Prostate gland (tissue), 2 donors: Measurements from ENCODE around the gene SHROOM2. TPM values are rescaled to one million over a fixed set of nuclear protein-coding genes. Genes with fewer than 3 reads are reported as not detected.

ENCODE experiments used
- DNase-seq: peaks from one replicate; pipeline ENCODE4 v3.0.0-alpha.2; 2019; ENCODE audit warnings: low spot score
- H3K27ac ChIP-seq, 2 donors: fragments of 200-600 bp; sonication (generic); 2 replicates each; pipeline ENCODE4 v1.5.1; 2017 to 2019
- H3K27me3 ChIP-seq: fragments of 200-600 bp; sonication (generic); replicated peaks from 2 replicates; pipeline ENCODE4 v1.5.1; 2019; ENCODE audit not compliant: insufficient read depth
- H3K36me3 ChIP-seq, 2 donors: fragments of 200-600 bp; sonication (generic); 1 replicate in 1 of 2; 2 replicates in 1 of 2; pipeline versions ENCODE4 v1.5.1 to v1.8.1; 2017 to 2019
- H3K4me1 ChIP-seq: fragments of 200-600 bp; sonication (generic); replicated peaks from 2 replicates; pipeline ENCODE4 v1.5.1; 2019
- H3K4me3 ChIP-seq, 2 donors: fragments of 200-600 bp; sonication (generic); 2 replicates each; pipeline ENCODE4 v1.5.1; 2017 to 2019
- H3K9me3 ChIP-seq: fragments of 200-600 bp; sonication (generic); 2 replicates; pipeline ENCODE4 v1.5.1; 2017
- CTCF ChIP-seq, 4 experiments: fragments of 200-600 bp in 2 of 4; fragments of 450-650 bp in 2 of 4; sonication (generic) in 2 of 4; IDR thresholded peaks; 1 replicate in 3 of 4; 2 replicates in 1 of 4; pipeline ENCODE4 v1.5.1; 2016 to 2019; ENCODE audit warnings: antibody characterized with exemption in 4 of 4, mild to moderate bottlenecking in 2 of 4, moderate library complexity in 2 of 4
- POLR2A ChIP-seq: fragments of 450-650 bp; IDR thresholded peaks from one replicate; pipeline ENCODE4 v1.6.1; 2016; ENCODE audit warnings: antibody characterized with exemption, mild to moderate bottlenecking
- POLR2AphosphoS5 ChIP-seq: sonication (generic); formaldehyde crosslinking; IDR thresholded peaks from one replicate; pipeline ENCODE4 v1.6.1; 2017; ENCODE audit warnings: antibody characterized with exemption
- WGBS: methylation state at CpG from one replicate; pipeline ENCODE4 v1.1.5; 2018; 5-methylcytosine and 5-hydroxymethylcytosine counted together
- intact Hi-C: fragments of 100-400 bp; cut with DNase I; formaldehyde crosslinking; loops from one replicate; pipeline ENCODE4 v1.14.2; 2022
- total RNA-seq, 2 donors: library from RNA; depleted of rRNA; stranded (reverse); fragments of >200 nt; gene quantifications; one replicate each; pipeline ENCODE4 v1.1.0, GENCODE V29; 2016

The SHROOM2 gene
- total RNA-seq, 2 donors from 2014 or later: 36.8 to 71.3 TPM

GRCh38 chrX:9903146-9903545 is 116.9 kb downstream of the SHROOM2 start:
- Histone ChIP-seq H3K4me1 (no peaks in the 10 kb centered on the region), H3K9me3 (no peaks in the 10 kb centered on the region), H3K4me3 (no peak overlapping the region), H3K27ac (no peak overlapping the region), H3K27me3 (no peaks in the 10 kb centered on the region), H3K36me3 (no peaks in the 10 kb centered on the region)
- TF ChIP-seq CTCF (IDR thresholded peaks at IDR 0.05) (no peak), POLR2AphosphoS5 (no peak), POLR2A (no peak)
- no peak for DNase-seq
- intact Hi-C loops: no loop called here
- WGBS: 68% methylated on average over 5 of the region's 5 CpGs

GRCh38 chrX:9905288-9905687 is 119.1 kb downstream of the SHROOM2 start:
- Histone ChIP-seq H3K27me3 (no peaks in the 10 kb centered on the region), H3K27ac (no peak overlapping the region), H3K4me3 (no peak overlapping the region), H3K36me3 (no peaks in the 10 kb centered on the region), H3K9me3 (no peaks in the 10 kb centered on the region), H3K4me1 (no peaks in the 10 kb centered on the region)
- TF ChIP-seq POLR2AphosphoS5 (no peak), CTCF (IDR thresholded peaks at IDR 0.05) (no peak), POLR2A (no peak)
- DNase-seq: no peak
- intact Hi-C loops: no loop called here
- WGBS: 81% methylated on average over 16 of the region's 17 CpGs

GRCh38 chrX:9905721-9906120 is 119.5 kb downstream of the SHROOM2 start:
- DNase-seq: no peak
- Histone ChIP-seq H3K4me1 (no peaks in the 10 kb centered on the region), H3K4me3 (no peak overlapping the region), H3K36me3 (no peaks in the 10 kb centered on the region), H3K27ac (no peak overlapping the region), H3K27me3 (no peaks in the 10 kb centered on the region), H3K9me3 (no peaks in the 10 kb centered on the region)
- no peak for TF ChIP-seq POLR2AphosphoS5
- TF ChIP-seq CTCF (IDR thresholded peaks at IDR 0.05): no peak
- TF ChIP-seq POLR2A: no peak
- 80% methylated on average over 5 of the region's 5 CpGs for WGBS
- intact Hi-C loops: no loop called here

- WGBS: 74% methylated on average over 10 of the region's 10 CpGs
- H3K4me1 ChIP-seq: no peaks in the 10 kb centered on the region
- no peak overlapping the region for H3K27ac ChIP-seq
- H3K4me3 ChIP-seq: no peak overlapping the region
- no peaks in the 10 kb centered on the region for H3K9me3 ChIP-seq
- no peaks in the 10 kb centered on the region for H3K27me3 ChIP-seq
- intact Hi-C loops: no loop called here
- no peak for TF ChIP-seq CTCF (IDR thresholded peaks at IDR 0.05)
- no peak for TF ChIP-seq POLR2A
- H3K36me3 ChIP-seq: no peaks in the 10 kb centered on the region
- DNase-seq: no peak
These were observed 120.7 kb downstream of the SHROOM2 start for GRCh38 chrX:9906919-9907318.

GRCh38 chrX:9907645-9908387 is 121.6 kb downstream of the SHROOM2 start:
- intact Hi-C loops: no loop called here
- no peak for TF ChIP-seq CTCF (IDR thresholded peaks at IDR 0.05)
- no peak for TF ChIP-seq POLR2AphosphoS5
- no peak for TF ChIP-seq POLR2A
- DNase-seq: no peak
- no peaks in the 10 kb centered on the region for H3K36me3 ChIP-seq
- H3K27ac ChIP-seq: no peak overlapping the region
- WGBS: 93% methylated on average over 8 of the region's 8 CpGs
- H3K9me3 ChIP-seq: no peaks in the 10 kb centered on the region
- no peak overlapping the region for H3K4me3 ChIP-seq
- no peaks in the 10 kb centered on the region for H3K4me1 ChIP-seq
- H3K27me3 ChIP-seq: no peaks in the 10 kb centered on the region
